ENCODE data around the gene ANKRD17. TPM values are rescaled to one million over a fixed set of nuclear protein-coding genes. Genes with fewer than 3 reads are reported as not detected.

ANKRD17 gene
- total RNA-seq, 2 donors from 2014 or later, result 43.9 to 50.9 TPM

- no peak for DNase-seq
- no peaks in the 10 kb centered on the region for H3K4me1 Mint-ChIP-seq (ENCODE audit: low read depth)
- H3K36me3 Mint-ChIP-seq (ENCODE audit: insufficient read depth in 2 of 2), result peaks cover 2 to 12% of the 10 kb centered on the region in 2 donors
- H3K27me3 Mint-ChIP-seq (ENCODE audit: low read depth), result no peaks in the 10 kb centered on the region
- H3K9me3 Mint-ChIP-seq, result no peaks in the 10 kb centered on the region
- no peak overlapping the region for H3K4me3 Mint-ChIP-seq
- no peak for ATAC-seq (replicated peaks in 1 of 2)
- H3K27ac Mint-ChIP-seq, result peak overlapping the region; percentile 12
Observed at GRCh38 chr4:73131281-73131680, 127.3 kb downstream of the ANKRD17 start.

GRCh38 chr4:73129319-73129718, 129.3 kb downstream of the ANKRD17 start:
- H3K27me3 Mint-ChIP-seq (ENCODE audit: low read depth), result no peaks in the 10 kb centered on the region
- H3K4me1 Mint-ChIP-seq (ENCODE audit: low read depth), result no peaks in the 10 kb centered on the region
- no peak overlapping the region for H3K4me3 Mint-ChIP-seq
- H3K9me3 Mint-ChIP-seq, result no peaks in the 10 kb centered on the region
- no peak overlapping the region for H3K27ac Mint-ChIP-seq
- ATAC-seq (replicated peaks in 1 of 2), result no peak
- H3K36me3 Mint-ChIP-seq (ENCODE audit: insufficient read depth in 2 of 2), result peaks cover 3 to 9% of the 10 kb centered on the region in 2 donors
- no peak for DNase-seq

- DNase-seq (no peak), ATAC-seq (replicated peaks in 1 of 2) (peak in 1 of 2 donors; percentile 48)
- Mint-ChIP-seq H3K4me3 (no peak overlapping the region), H3K27ac (peak overlapping the region; percentile 35), H3K4me1 (ENCODE audit: low read depth) (no peaks in the 10 kb centered on the region), H3K36me3 (ENCODE audit: insufficient read depth in 2 of 2) (peaks cover 3 to 11% of the 10 kb centered on the region in 2 donors), H3K27me3 (ENCODE audit: low read depth) (no peaks in the 10 kb centered on the region), H3K9me3 (no peaks in the 10 kb centered on the region)
Observed at GRCh38 chr4:73127839-73128453, 130.7 kb downstream of the ANKRD17 start.

GRCh38 chr4:73109493-73109892, 149.1 kb downstream of the ANKRD17 start:
- H3K9me3 Mint-ChIP-seq, result no peaks in the 10 kb centered on the region
- H3K27me3 Mint-ChIP-seq (ENCODE audit: low read depth), result no peaks in the 10 kb centered on the region
- no peak overlapping the region for H3K4me3 Mint-ChIP-seq
- H3K27ac Mint-ChIP-seq, result no peak overlapping the region
- peaks cover 12% of the 10 kb centered on the region for H3K4me1 Mint-ChIP-seq (ENCODE audit: low read depth)
- H3K36me3 Mint-ChIP-seq (ENCODE audit: insufficient read depth in 2 of 2), result peaks cover 5 to 10% of the 10 kb centered on the region in 2 donors
- DNase-seq (no peak), ATAC-seq (replicated peaks in 1 of 2) (peak in 1 of 2 donors; percentile 19)

GRCh38 chr4:73104695-73105094, 153.9 kb downstream of the ANKRD17 start:
- H3K36me3 Mint-ChIP-seq (ENCODE audit: insufficient read depth in 2 of 2), result peaks cover 8 to 15% of the 10 kb centered on the region in 2 donors
- H3K9me3 Mint-ChIP-seq, result no peaks in the 10 kb centered on the region
- H3K27ac Mint-ChIP-seq, result peak overlapping the region; percentile 70
- ATAC-seq (replicated peaks in 1 of 2), result no peak
- no peaks in the 10 kb centered on the region for H3K27me3 Mint-ChIP-seq (ENCODE audit: low read depth)
- peaks cover 18% of the 10 kb centered on the region for H3K4me1 Mint-ChIP-seq (ENCODE audit: low read depth)
- no peak overlapping the region for H3K4me3 Mint-ChIP-seq
- no peak for DNase-seq

GRCh38 chr4:73103799-73104503, 154.6 kb downstream of the ANKRD17 start:
- Mint-ChIP-seq H3K9me3 (no peaks in the 10 kb centered on the region), H3K4me1 (ENCODE audit: low read depth) (peaks cover 18% of the 10 kb centered on the region), H3K27me3 (ENCODE audit: low read depth) (no peaks in the 10 kb centered on the region), H3K4me3 (peak overlapping the region in 1 of 2 donors; percentile 2), H3K36me3 (ENCODE audit: insufficient read depth in 2 of 2) (peaks cover 8 to 19% of the 10 kb centered on the region in 2 donors), H3K27ac (peak overlapping the region; percentile 24)
- DNase-seq, result no peak
- ATAC-seq (replicated peaks in 1 of 2), result no peak

GRCh38 chr4:73099143-73099542, 159.5 kb downstream of the ANKRD17 start:
- ATAC-seq (replicated peaks in 1 of 2) (peak in 1 of 2 donors; percentile 18), DNase-seq (no peak)
- H3K27ac Mint-ChIP-seq, result no peak overlapping the region
- peaks cover 2% of the 10 kb centered on the region for H3K4me1 Mint-ChIP-seq (ENCODE audit: low read depth)
- peaks cover 9 to 19% of the 10 kb centered on the region in 2 donors for H3K36me3 Mint-ChIP-seq (ENCODE audit: insufficient read depth in 2 of 2)
- H3K9me3 Mint-ChIP-seq, result no peaks in the 10 kb centered on the region
- no peak overlapping the region for H3K4me3 Mint-ChIP-seq
- H3K27me3 Mint-ChIP-seq (ENCODE audit: low read depth), result no peaks in the 10 kb centered on the region

- no peaks in the 10 kb centered on the region for H3K27me3 Mint-ChIP-seq (ENCODE audit: low read depth)
- DNase-seq (no peak), ATAC-seq (replicated peaks in 1 of 2) (no peak)
- no peaks in the 10 kb centered on the region for H3K4me1 Mint-ChIP-seq (ENCODE audit: low read depth)
- H3K36me3 Mint-ChIP-seq (ENCODE audit: insufficient read depth in 2 of 2), result peaks cover 8 to 18% of the 10 kb centered on the region in 2 donors
- H3K27ac Mint-ChIP-seq, result no peak overlapping the region
- no peak overlapping the region for H3K4me3 Mint-ChIP-seq
- H3K9me3 Mint-ChIP-seq, result no peaks in the 10 kb centered on the region
Observed at GRCh38 chr4:73098713-73099112, 159.9 kb downstream of the ANKRD17 start.

GRCh38 chr4:73098016-73098415, 160.6 kb downstream of the ANKRD17 start:
- no peaks in the 10 kb centered on the region for H3K9me3 Mint-ChIP-seq
- DNase-seq, result no peak
- no peaks in the 10 kb centered on the region for H3K4me1 Mint-ChIP-seq (ENCODE audit: low read depth)
- ATAC-seq (replicated peaks in 1 of 2), result no peak
- peak overlapping the region; percentile 46 for H3K27ac Mint-ChIP-seq
- no peaks in the 10 kb centered on the region for H3K27me3 Mint-ChIP-seq (ENCODE audit: low read depth)
- H3K4me3 Mint-ChIP-seq, result no peak overlapping the region
- H3K36me3 Mint-ChIP-seq (ENCODE audit: insufficient read depth in 2 of 2), result peaks cover 8 to 18% of the 10 kb centered on the region in 2 donors

GRCh38 chr4:73092868-73093267, 165.7 kb downstream of the ANKRD17 start:
- ATAC-seq (replicated peaks in 1 of 2) (no peak), DNase-seq (no peak)
- no peaks in the 10 kb centered on the region for H3K27me3 Mint-ChIP-seq (ENCODE audit: low read depth)
- no peak overlapping the region for H3K4me3 Mint-ChIP-seq
- H3K4me1 Mint-ChIP-seq (ENCODE audit: low read depth), result peaks cover under 1% of the 10 kb centered on the region
- no peaks in the 10 kb centered on the region for H3K9me3 Mint-ChIP-seq
- no peak overlapping the region for H3K27ac Mint-ChIP-seq
- H3K36me3 Mint-ChIP-seq (ENCODE audit: insufficient read depth in 2 of 2), result peaks cover 15 to 24% of the 10 kb centered on the region in 2 donors

- H3K9me3 Mint-ChIP-seq, result no peaks in the 10 kb centered on the region
- ATAC-seq (replicated peaks in 1 of 2) (no peak), DNase-seq (no peak)
- no peaks in the 10 kb centered on the region for H3K27me3 Mint-ChIP-seq (ENCODE audit: low read depth)
- H3K36me3 Mint-ChIP-seq (ENCODE audit: insufficient read depth in 2 of 2), result peaks cover 17 to 30% of the 10 kb centered on the region in 2 donors
- H3K4me1 Mint-ChIP-seq (ENCODE audit: low read depth), result peaks cover 9% of the 10 kb centered on the region
- peak overlapping the region; percentile 4 for H3K27ac Mint-ChIP-seq
- no peak overlapping the region for H3K4me3 Mint-ChIP-seq
Observed at GRCh38 chr4:73090738-73091137, 167.9 kb downstream of the ANKRD17 start.

- no peak for ATAC-seq (replicated peaks in 1 of 2)
- no peak for DNase-seq
- Mint-ChIP-seq H3K4me3 (no peak overlapping the region), H3K27me3 (ENCODE audit: low read depth) (no peaks in the 10 kb centered on the region), H3K36me3 (ENCODE audit: insufficient read depth in 2 of 2) (peaks cover 19 to 39% of the 10 kb centered on the region in 2 donors), H3K4me1 (ENCODE audit: low read depth) (peaks cover 9% of the 10 kb centered on the region), H3K27ac (peak overlapping the region; percentile 43), H3K9me3 (no peaks in the 10 kb centered on the region)
Observed at GRCh38 chr4:73087871-73088270, 170.7 kb downstream of the ANKRD17 start.

- no peaks in the 10 kb centered on the region for H3K9me3 Mint-ChIP-seq
- peaks cover 20% of the 10 kb centered on the region for H3K4me1 Mint-ChIP-seq (ENCODE audit: low read depth)
- peak overlapping the region; percentile 88 for H3K27ac Mint-ChIP-seq
- DNase-seq (no peak), ATAC-seq (replicated peaks in 1 of 2) (peak in 1 of 2 donors; percentile 46)
- no peaks in the 10 kb centered on the region for H3K27me3 Mint-ChIP-seq (ENCODE audit: low read depth)
- H3K4me3 Mint-ChIP-seq, result peak overlapping the region; percentile 66 to 72
- H3K36me3 Mint-ChIP-seq (ENCODE audit: insufficient read depth in 2 of 2), result peaks cover 14 to 45% of the 10 kb centered on the region in 2 donors
Observed at GRCh38 chr4:73086095-73086868, 172.3 kb downstream of the ANKRD17 start.
